Muscle of arm (tissue), 12 donors: ENCODE measurements around the gene CSNK1G2. TPM values are rescaled to one million over a fixed set of nuclear protein-coding genes. Genes with fewer than 3 reads are reported as not detected.

Experiments used
- DNase-seq: peaks from one replicate; pipeline ENCODE4 v3.0.0-alpha.2; 2013
- polyA plus RNA-seq, 12 donors: library from polyadenylated mRNA; unstranded; fragments of 120-200 nt; gene quantifications; one replicate each; pipeline ENCODE4 v1.2.1, GENCODE V29; 2013; ENCODE audit not compliant: insufficient read length in 12 of 12

CSNK1G2 gene
- polyA plus RNA-seq, 12 donors, result 25.3 to 114 (median 36.0) TPM; not detected in 1

DNA sequence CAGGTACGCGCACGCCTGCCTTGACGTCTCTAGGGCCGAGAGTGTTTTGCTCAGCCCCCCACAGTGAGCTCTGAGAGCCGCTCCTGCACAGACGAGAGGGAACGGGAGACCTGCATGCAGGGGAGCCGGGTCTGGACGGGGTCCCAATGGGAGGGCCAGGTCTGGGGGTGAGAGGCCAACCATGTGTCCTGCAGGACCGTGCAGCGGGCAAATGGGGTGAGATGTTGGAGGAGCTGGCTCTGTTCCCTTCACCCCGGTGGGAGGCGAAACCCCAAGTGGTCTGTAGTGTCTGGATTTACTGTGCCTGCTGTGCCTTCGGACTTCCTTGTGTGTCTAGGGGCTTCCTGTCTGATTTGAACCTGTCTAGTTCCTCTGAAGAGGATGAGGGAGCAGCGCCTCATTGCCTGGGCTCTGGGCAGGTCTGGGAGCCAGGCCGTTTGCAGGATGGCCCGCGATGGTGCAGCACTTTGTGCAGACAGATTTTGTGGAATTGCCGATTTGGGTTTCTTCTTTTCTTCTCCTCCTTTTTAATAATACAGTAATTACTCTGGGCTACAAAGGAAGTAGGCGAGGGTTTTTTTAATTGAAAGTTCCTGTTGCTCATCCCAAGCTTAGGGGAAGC lies 2.1 kb downstream of the CSNK1G2 start:
- no peak for DNase-seq

DNA sequence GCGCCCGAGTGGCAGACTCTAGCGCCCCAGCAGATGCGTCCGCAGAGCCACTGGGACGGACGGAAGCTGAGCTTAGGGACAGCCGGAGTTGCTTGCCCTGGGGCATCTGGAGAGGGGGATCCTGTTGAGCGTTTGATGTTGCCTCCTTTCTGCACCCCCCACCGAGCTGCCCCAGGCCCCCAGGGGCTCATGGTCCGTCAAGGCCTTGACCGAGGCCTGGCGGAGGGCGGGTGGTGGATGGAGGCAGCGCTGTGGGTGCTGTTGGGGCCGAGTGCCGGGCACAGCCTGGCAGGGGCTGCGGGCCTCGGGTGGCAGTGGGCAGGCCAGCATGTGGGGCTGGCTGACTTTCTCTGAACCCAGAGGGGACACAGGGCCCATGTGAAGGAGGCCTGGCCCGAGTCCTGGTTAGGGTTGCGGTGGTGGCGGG lies 2.7 kb downstream of the CSNK1G2 start:
- no peak for DNase-seq

DNA sequence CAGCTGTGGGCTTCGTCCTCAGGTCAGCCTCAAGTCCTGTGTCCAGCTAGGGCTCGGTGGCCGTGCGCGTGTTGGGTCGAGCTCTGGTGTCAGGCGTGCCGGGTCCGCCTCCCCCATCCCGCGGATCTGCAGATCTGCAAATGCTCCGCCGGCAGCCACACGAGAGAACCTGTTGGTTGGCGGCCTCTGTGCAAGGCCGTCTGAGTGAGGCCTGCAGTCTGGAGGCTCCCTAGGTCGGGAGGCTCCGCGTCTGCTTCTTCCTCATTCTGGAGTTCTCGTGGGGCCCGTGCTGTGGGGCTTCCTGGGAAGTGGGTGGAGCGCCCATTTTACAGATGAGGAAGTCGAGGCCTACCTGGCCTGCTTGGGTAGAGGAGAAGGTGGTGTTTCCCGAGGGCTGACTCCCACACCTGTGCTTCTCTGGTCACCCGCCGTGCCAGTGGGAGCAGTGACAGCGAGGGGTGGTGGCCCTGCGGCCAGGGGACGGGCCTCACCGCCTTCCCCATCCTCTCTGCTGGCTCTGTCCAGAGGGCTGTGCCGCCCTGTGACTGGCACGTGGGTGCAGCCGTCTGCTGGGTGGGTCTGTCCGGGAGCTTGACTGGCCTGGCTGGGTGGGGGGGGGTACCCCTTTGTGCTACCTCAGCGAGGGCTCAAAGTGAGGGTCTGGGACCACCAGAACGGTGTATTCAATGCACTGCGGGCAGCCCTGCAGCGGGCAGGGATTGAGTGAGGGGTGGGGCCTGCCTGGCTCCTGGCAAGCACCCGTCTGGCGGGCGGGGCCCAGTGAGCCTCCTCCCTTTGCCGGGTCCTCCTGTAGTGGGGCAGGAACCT lies 3.3 kb downstream of the CSNK1G2 start:
- no peak for DNase-seq

DNA sequence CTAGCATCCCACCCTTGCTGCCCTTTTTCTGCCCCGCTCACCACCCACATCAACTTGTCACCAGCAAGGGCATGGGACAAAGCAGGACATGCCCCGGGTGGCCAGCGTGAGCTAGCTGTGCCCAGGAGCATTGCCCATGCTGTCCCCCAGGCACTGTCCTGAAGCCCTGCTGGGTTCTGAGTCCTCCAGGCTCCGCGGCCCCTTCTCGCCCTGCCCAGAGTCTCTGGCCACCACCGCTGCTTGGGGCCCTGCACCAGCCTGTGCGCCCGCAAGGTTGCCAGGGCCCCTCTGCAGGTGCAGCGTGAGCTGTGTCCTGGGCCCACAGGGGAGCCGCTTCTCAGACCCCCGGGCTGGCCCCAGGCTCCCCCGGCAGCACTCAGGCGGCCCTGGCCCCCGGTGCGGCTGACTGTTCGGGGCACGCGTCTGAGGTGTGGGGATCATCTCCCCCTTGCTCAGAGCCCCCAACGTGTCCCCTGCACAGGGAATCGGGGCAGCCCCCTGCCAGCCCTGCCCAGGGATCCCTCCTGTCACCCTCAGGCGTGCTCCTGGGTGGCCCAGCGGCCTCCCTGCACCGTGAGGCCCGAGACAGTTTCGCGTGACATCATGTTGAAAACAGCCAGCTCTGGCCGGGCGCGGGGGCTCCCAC lies 4.1 kb downstream of the CSNK1G2 start:
- no peak for DNase-seq

DNA sequence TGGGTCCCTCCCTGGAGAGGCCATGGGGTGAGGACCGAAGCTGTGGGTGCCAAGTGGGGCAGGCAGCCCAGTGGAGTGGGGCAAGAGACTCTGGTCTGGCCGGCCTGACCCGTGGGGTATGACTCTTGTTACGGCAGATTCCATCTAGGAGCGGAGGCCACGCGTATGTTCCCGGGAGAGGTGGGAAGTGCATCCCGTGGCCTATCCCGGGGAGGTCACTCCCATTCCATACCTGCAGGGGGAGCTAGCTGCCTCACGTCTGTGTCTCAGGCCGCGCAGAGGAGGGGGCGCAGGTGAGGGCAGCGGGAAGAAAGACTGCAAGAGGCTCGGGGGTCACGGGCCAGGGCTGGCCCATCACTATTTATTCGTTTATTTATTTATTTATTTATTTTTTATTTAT lies 4.9 kb downstream of the CSNK1G2 start:
- DNase-seq, result no peak

DNA sequence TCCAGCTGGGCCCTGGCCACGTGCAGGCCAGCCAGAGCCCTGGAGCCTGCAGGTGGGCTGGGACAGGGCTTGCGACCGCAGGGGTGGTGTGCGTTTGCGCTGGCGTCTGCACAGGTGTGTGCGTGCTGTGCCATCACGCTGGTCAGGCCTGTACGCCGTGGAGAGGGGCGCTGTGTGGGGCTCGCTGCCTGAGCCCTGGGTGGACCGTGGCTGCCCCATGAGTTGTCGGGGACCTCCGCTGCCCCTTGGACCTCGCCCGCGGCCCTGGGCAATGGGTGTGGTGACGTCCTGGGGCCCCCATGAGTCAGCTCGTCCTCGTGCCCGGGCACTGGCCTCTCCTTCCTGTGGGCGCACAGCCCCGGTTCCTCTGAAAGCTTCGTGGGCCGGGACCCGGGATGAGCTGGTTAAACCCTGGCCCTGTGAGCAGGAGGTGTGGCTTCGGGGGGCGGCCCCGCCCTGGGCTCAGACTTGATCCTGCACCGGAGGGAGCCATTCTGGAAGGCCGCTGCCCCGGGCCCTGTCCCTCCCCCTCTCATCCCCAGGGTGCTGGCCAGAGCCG lies 6.8 kb downstream of the CSNK1G2 start:
- no peak for DNase-seq

DNA sequence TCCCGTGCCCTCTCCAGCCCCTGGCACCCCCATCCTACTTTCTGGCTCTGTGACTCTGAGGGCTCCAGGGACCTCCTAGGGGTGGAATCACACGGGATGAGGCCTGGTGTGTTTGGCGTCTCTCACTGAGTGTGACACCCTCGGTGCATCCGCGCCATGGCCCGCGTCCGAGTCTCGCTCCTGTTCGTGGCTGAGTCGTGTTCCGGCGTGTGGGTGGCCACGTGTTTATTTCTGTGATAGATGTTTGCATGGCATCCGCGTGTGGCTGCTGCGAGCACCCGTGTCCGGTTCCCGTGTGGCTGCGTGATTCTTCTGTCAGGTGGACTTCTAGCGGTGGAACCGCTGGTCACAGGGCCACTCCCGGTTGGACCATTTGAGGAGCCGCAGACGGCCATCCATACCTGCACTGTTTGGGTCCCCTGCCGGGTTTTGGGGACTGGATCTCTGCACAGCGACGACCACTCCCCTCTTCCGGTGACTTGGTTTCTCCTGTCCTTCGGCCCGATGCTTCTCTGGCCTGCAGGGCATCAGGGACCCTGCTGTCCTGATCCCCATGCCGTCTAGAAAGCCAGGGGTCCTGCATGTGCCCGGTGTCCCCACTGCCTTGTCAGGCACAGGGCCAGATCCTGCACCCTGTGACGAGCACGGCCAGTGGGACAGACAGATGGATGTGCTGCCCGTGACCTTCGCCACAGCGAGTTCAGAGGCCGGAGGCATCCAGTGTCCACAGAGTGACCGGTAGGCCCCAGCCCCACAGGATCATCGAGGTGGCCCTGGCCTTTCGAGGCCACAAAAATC lies 8.5 kb downstream of the CSNK1G2 start:
- DNase-seq, result no peak

DNA sequence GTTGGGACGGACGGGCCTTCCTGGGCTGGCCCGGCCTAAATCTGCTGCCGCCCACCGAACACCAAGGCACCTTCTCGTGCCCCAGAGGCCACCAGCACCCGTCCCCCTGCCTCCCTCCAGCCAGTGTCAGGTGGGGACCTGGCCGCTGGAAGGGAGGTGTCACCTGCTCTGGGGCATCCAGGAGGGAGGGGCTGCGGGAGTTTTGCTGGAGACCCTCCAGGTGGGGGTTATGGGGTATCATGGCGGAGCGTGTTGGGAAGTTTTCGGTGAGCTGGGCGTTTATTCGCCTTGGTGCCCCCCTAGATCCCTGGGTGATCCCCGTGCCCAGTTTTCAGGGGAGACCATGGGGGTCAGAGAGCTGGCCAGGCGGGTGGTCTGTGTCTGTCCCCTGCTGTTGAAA lies 9.7 kb downstream of the CSNK1G2 start:
- no peak for DNase-seq

DNA sequence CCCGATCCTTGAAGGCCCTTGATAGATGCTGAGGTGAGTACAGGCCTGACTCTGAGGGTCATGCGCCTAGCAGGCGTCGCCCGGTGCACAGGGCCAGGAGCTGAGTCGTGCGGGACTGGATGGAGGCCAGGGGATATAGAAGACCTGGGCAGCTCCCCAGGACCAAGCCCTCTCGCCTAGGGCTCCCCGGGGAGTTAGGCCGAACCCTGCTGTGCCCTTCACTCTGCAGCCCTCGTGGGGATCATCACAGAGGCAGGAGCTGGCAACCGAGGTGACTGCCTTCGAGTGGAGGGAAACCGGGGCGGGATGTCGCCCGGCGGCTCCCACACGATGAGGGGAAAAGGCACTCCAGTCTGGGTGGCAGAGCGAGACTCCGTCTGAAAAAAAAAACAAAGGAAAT lies 11.7 kb downstream of the CSNK1G2 start:
- DNase-seq, result no peak

DNA sequence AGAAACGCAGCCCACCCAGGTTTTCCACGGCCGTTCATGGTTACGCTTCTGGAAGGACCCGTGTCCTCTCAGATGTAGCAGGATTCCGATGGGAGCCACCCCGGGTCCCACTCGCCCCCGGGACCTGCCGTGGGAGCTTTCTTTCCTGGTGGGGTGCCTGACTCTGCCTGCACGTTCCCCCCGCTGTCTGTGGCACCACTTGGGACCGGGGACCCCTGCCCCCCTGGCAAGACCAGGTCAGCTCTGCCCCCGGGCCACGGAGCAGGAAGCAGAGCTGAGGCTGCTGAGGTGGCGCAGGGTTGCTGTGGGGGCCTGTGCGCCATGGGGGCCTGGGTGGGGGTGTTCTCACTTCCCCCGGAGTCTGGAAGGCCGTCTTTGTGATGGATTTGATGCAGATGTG lies 12.1 kb downstream of the CSNK1G2 start:
- DNase-seq, result no peak

DNA sequence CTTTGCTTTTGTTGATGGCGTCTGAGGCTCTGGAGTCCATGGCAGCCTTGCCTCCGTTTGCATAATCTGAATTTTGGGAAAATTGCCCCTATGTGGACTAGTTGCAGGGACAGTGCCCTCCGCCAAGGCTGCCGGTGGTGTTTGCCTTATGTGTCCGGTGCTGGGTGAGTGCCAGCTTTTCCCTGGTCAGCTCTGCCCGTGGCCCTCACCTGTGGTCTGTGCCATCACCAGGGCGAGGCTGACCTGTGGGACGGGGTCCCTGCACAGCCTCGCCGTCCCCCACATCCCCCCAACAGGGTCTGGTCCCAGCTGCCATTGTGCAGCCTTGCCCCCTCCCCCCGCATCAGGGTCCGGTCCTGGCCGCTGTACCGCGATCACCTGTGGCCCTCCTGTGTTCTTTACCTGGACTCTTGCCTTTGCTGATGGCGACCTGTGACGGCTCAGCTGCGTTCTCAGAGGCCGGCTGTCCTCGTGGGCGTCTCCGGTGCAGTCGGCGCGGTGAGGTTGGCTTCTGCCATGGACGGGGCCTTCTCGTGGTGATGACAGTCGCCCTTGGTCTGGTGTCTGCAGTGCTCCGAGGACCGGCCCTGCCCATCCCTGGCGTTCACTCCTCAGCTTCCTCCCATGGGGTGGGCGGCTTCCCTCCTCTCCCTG lies 12.6 kb downstream of the CSNK1G2 start:
- no peak for DNase-seq

DNA sequence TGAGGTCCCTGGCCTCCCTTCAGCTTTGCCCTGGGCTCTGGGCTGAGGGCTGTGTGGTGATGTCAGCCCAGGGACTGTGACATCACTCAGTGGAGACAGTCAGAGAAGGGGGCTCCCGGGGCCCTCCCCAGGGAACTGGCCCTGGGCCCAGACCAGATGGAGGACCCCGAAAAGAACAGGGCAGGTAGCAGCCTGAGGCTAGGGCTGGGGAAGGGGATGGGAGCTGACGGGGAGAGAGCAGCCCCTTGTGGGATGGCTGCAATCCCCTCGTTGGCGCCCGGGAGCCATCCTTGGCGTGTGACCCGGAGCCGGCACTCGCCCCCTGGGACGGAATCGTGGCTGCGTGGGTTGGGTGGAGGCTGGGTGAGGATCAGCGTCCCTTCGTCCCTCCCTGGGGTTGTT lies 13.6 kb downstream of the CSNK1G2 start:
- DNase-seq, result no peak

DNA sequence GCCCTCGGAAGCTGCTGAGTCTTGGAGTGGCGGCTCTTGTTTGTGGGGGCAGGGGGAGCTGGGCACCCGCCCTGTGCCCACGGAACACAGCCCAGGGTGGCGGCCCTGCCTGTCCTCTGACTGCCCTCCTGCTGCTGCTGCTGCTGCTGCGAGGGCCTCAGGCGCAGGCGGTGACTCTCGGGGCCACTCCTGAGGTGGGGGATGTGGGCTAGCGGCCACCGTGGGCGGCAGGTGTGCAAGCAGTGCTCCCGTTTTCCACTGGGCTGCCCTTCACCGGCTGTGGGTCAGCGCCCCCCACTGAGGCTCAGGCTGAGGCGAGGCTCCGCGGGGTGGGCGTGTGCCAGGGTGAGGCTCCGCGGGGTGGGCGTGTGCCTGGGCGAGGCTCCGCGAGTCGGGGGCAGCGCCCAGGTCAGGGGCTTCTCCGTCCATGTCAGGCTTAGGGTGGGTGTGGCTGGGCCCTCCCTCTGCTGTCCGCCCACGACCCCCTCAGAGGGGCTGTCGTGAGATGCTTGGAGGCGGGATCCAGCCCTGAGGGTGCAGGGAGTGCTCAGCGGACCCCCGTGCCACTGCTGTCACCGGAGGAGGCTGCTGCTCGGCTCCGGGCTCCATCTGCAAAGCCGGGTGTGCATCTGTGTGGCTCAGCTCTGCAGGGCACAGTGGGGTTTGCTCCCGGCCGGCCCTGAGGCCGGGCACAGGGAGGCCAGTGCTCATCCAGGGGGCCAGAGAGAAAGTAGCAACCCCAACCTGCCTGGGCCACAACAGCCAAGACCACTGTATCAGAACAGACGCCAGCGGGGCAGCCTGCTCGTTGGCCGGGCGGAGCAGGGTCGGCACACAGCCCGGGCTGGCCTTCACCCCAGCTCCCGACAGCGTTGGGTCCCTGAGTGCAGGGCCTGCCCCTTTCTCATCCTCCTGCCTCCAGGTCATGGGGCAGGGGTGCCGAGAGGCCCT lies 14.5 kb downstream of the CSNK1G2 start:
- no peak for DNase-seq

DNA sequence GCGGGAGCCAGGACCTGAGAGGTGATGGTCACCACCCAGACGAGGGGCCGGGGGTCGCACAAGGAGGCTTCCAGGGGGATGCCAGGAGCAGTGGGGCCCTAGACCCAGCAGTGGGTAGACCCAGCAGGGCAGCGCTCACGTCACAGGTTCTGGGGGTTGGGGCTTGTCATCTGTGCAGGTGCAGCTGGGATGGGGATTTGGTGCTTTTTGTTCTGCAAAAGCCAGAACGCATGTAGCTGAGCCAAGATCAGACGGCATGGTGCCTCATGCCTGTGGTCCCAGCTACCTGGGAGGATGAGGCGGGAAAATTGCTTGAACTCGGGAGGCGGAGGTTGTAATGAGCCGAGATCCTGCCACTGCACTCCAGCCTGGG lies 15.1 kb downstream of the CSNK1G2 start:
- DNase-seq, result no peak

DNA sequence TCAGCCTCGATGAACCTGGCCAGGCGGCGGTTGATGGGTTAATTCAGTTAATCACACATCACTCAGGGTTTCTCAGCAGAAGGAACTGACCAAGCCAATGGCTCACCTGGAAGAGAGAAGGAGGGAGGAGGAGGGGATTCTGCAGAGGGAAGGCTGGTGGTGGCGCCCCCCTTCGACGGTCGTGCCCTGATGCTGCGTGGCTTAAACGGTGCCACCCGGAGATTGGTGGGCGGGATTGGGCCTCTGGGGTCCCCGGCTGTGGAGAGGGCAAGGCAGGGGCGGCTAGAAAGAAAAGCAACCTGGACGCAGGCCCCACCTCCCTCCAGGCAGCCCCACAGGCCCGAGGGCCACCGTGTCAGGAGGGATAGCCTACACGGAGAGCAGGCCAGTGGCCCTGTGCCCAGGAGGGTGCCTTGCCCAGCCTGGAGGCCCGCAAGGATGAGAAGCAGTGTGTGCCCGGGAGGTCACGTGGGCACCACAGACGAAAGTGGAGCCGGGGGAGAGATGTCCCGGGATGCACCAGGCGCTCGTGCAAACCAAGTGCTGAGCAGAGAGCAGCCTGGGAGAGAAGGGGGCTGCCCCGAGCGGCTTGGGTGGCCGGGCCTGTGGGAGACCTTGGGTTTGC lies 16.0 kb downstream of the CSNK1G2 start:
- DNase-seq, result no peak

DNA sequence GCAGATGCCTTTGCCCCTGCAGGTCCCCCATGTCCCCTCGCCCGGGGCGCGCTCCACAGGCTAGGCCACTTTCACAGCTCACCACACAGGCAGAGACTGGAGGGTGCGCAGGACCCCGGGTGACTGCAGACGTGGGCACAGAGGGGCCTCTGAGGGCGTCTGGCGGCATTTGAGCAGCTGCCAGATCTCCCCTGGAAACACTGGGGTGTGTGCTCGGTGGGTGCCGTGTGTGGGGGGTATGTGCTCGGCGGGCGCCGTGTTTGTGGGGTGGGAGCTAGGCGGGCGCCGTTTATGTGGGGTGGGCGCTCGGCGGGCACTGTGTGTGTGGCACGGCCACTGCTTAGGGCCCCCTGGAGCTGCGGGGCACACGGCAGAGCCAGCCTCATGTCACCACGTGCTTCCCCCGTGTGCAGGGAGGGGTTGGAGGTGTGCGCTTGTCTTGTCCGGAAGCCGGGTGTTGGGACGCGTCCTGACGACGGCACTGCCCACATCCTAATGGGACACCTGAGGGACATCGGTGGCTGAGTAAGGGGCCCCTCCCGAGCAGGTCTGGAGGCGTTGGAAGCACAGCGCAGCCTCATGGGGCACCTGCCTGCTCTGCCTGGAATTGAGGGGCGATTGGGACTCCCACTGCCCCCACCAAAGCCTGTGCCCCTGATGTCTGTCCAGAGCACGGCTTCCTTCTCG lies 16.7 kb downstream of the CSNK1G2 start:
- no peak for DNase-seq

DNA sequence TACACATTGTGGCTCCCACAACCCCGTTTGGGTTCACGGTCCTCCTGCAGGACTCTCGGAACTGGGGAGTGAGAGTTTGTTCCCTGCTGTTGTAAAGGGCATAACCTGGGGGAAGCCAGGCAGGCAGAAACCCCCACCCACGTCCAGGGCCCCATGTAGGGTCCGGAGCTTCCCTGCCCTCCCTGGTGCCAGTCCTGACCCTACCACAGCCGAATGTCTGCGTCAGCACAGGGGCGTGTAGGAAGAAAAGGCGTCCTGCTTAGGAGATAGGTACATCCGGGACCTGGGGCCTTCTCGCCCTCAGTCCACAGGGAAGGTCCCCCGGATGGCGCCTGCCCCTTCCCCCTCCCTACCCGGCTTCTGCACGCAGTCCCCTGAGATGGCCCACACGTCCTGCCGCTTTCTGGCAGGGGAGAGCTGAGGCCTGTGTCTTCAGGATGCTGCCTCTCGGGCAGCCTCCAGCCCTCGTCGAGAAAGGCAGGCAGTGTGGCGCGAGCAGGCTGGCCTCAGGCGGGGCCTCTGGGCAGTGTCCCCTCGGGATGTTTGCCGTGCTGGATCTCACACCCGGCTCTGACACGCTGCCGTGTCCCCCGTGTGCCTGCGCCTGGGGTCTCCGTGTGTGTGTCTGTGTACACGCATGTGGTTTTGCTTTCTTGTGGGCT lies 19.1 kb downstream of the CSNK1G2 start:
- DNase-seq, result no peak
